Erythroblast (primary cell): Measurements from ENCODE around the gene BMPR1B.

Experiments used
- GATA1 ChIP-seq: IDR thresholded peaks from 2 replicates; pipeline ENCODE4 v1.6.1; 2011; ENCODE audit warnings: low read depth, mild to moderate bottlenecking, control low read depth, low read length, moderate library complexity
- POLR2A ChIP-seq: IDR thresholded peaks from 2 replicates; pipeline ENCODE4 v1.6.1; 2011; ENCODE audit warnings: mild to moderate bottlenecking, low read length

DNA sequence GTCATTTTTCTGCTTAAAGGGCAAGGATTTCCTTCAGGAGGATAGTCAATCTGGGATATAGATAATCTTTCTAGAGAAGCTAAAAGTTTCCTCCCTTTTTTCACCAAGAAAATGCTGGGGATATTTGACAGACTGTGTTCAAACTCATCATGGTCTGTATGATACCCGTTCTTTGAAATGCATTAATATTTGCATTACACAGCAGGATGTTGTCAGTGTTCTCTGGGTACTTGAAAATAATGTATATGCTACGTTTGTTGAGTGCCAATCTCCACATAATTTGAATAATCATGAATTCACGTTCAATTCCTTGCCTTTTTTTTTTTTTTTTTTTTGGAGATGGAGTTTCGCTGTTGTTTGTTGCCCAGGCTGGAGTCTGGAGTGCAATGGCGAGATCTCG is 18.0 kb upstream of the BMPR1B start:
- TF ChIP-seq POLR2A (no peak), GATA1 (no peak)
